ENCODE measurements around the gene TBC1D2B. TPM values are rescaled to one million over a fixed set of nuclear protein-coding genes. Genes with fewer than 3 reads are reported as not detected.

Gene TBC1D2B
- total and polyA plus RNA-seq, 8 donors, result 9.3 to 61.7 (median 38.8) TPM

GRCh38 chr15:78004919-78005634 is 72.4 kb downstream of the TBC1D2B start:
- DNase-seq, result peak; percentile 84 to 90
- 29 to 37% (median 32%) methylated on average over 6 to 10 of the region's 10 CpGs for WGBS, 5 donors
- Histone ChIP-seq H3K4me1 (peaks cover 58 to 75% (median 72%) of the 10 kb centered on the region in 4 donors), H3K4me3 (no peak overlapping the region), H3K9me3 (no peaks in the 10 kb centered on the region), H3K36me3 (peaks cover 22 to 86% (median 79%) of the 10 kb centered on the region in 4 donors), H3K27me3 (no peaks in the 10 kb centered on the region), H3K27ac (peak overlapping the region; percentile 56 to 89 (median 76))
- peak in 2 of 3 donors; percentile 65 to 78 for TF ChIP-seq POLR2AphosphoS5 (IDR thresholded peaks at IDR 0.05)
- TF ChIP-seq CTCF (IDR thresholded peaks at IDR 0.05), result peak in 1 of 7 experiments; percentile 34
- no peak for TF ChIP-seq EP300 (IDR thresholded peaks at IDR 0.05)
- no peak for TF ChIP-seq POLR2A (IDR thresholded peaks at IDR 0.05)
- intact Hi-C loops (cut with DNase I; ENCODE audit: low total_unique reads), result loop anchor here (5.0 kb wide), 1 partner anchor 102 kb away; no protein-coding TSS in a partner anchor

GRCh38 chr15:78004222-78004727 is 73.2 kb downstream of the TBC1D2B start:
- no peak for DNase-seq
- 61 to 82% (median 69%) methylated on average over 8 to 9 of the region's 9 CpGs for WGBS, 5 donors
- Histone ChIP-seq H3K4me3 (no peak overlapping the region), H3K4me1 (peaks cover 58 to 82% (median 77%) of the 10 kb centered on the region in 4 donors), H3K36me3 (peaks cover 22 to 86% (median 79%) of the 10 kb centered on the region in 4 donors), H3K9me3 (no peaks in the 10 kb centered on the region), H3K27ac (peak overlapping the region; percentile 4 to 89 (median 76)), H3K27me3 (no peaks in the 10 kb centered on the region)
- intact Hi-C loops (cut with DNase I; ENCODE audit: low total_unique reads), result loop anchor here (5.0 kb wide), 1 partner anchor 103 kb away; no protein-coding TSS in a partner anchor
- TF ChIP-seq EP300 (IDR thresholded peaks at IDR 0.05) (no peak), POLR2AphosphoS5 (IDR thresholded peaks at IDR 0.05) (no peak), POLR2A (IDR thresholded peaks at IDR 0.05) (no peak), CTCF (IDR thresholded peaks at IDR 0.05) (no peak)

GRCh38 chr15:78003539-78004008 is 73.9 kb downstream of the TBC1D2B start:
- peak in 1 of 2 donors; percentile 65 for DNase-seq
- no peaks in the 10 kb centered on the region for H3K9me3 ChIP-seq
- peak in 1 of 3 donors; percentile 30 for TF ChIP-seq POLR2AphosphoS5 (IDR thresholded peaks at IDR 0.05)
- no peak for TF ChIP-seq POLR2A (IDR thresholded peaks at IDR 0.05)
- H3K27me3 ChIP-seq, result no peaks in the 10 kb centered on the region
- WGBS, 5 donors, result 54 to 80% (median 61%) methylated on average over 12 to 13 of the region's 13 CpGs
- peak overlapping the region; percentile 4 to 89 (median 76) for H3K27ac ChIP-seq
- peaks cover 56 to 76% (median 70%) of the 10 kb centered on the region in 4 donors for H3K4me1 ChIP-seq
- peaks cover 18 to 86% (median 79%) of the 10 kb centered on the region in 4 donors for H3K36me3 ChIP-seq
- H3K4me3 ChIP-seq, result no peak overlapping the region
- intact Hi-C loops (cut with DNase I; ENCODE audit: low total_unique reads), result loop anchor here (5.0 kb wide), 1 partner anchor 104 kb away; no protein-coding TSS in a partner anchor

GRCh38 chr15:78002996-78003395 is 74.5 kb downstream of the TBC1D2B start:
- no peak for DNase-seq
- WGBS, 5 donors, result 88 to 97% (median 94%) methylated on average over 7 of the region's 7 CpGs
- TF ChIP-seq POLR2A (IDR thresholded peaks at IDR 0.05) (no peak), CTCF (IDR thresholded peaks at IDR 0.05) (no peak), EP300 (IDR thresholded peaks at IDR 0.05) (no peak), POLR2AphosphoS5 (IDR thresholded peaks at IDR 0.05) (no peak)
- Histone ChIP-seq H3K4me1 (peaks cover 50 to 71% (median 64%) of the 10 kb centered on the region in 4 donors), H3K9me3 (no peaks in the 10 kb centered on the region), H3K36me3 (peaks cover 18 to 86% (median 79%) of the 10 kb centered on the region in 4 donors), H3K4me3 (no peak overlapping the region), H3K27me3 (no peaks in the 10 kb centered on the region), H3K27ac (peak overlapping the region in 3 of 5 donors; percentile 76 to 89 (median 85))
- intact Hi-C loops (cut with DNase I; ENCODE audit: low total_unique reads), result loop anchor here (5.0 kb wide), 1 partner anchor 104 kb away; no protein-coding TSS in a partner anchor

Measured in stomach (tissue), 9 donors.